GM20431 (cell line): ENCODE measurements around the gene THRB.

Experiments
- in situ Hi-C: fragments of 300-500 bp; cut with MseI, MboI; formaldehyde crosslinking; loops from one replicate; pipeline ENCODE4 v1.15.0; 2020; ENCODE audit warnings: low sequenced_read_pairs; ENCODE audit not compliant: unreplicated experiment

Gene THRB

GRCh38 chr3:24253336-24253735, 241.3 kb downstream of the THRB start:
- in situ Hi-C loops, result no loop called here

GRCh38 chr3:24249523-24249922, 245.1 kb downstream of the THRB start:
- in situ Hi-C loops, result loop anchor here (10.0 to 25.0 kb wide), 2 partner anchors 245 to 362 kb away; no protein-coding TSS in a partner anchor

GRCh38 chr3:24245056-24245455, 249.6 kb downstream of the THRB start:
- in situ Hi-C loops, result loop anchor here (10.0 to 25.0 kb wide), 2 partner anchors 240 to 358 kb away; no protein-coding TSS in a partner anchor

GRCh38 chr3:24244491-24244890, 250.2 kb downstream of the THRB start:
- in situ Hi-C loops, result loop anchor here (10.0 to 25.0 kb wide), 2 partner anchors 240 to 357 kb away; no protein-coding TSS in a partner anchor

GRCh38 chr3:24242012-24242698, 252.5 kb downstream of the THRB start:
- in situ Hi-C loops, result loop anchor here (10.0 to 25.0 kb wide), 2 partner anchors 237 to 355 kb away; no protein-coding TSS in a partner anchor

- in situ Hi-C loops, result loop anchor here (10.0 to 25.0 kb wide), 2 partner anchors 236 to 353 kb away; no protein-coding TSS in a partner anchor
Measured at GRCh38 chr3:24240306-24240705, 254.3 kb downstream of the THRB start.

GRCh38 chr3:24237971-24238706, 256.5 kb downstream of the THRB start:
- in situ Hi-C loops, result loop anchor here (25.0 kb wide), 1 partner anchor 351 kb away; no protein-coding TSS in a partner anchor

- in situ Hi-C loops, result loop anchor here (25.0 kb wide), 1 partner anchor 348 kb away; no protein-coding TSS in a partner anchor
Measured at GRCh38 chr3:24235121-24235520, 259.5 kb downstream of the THRB start.

- in situ Hi-C loops, result loop anchor here (25.0 kb wide), 1 partner anchor 345 kb away; no protein-coding TSS in a partner anchor
Measured at GRCh38 chr3:24232784-24233183, 261.9 kb downstream of the THRB start.

GRCh38 chr3:24229468-24230221, 265.0 kb downstream of the THRB start:
- in situ Hi-C loops, result loop anchor here (25.0 kb wide), 1 partner anchor 342 kb away; no protein-coding TSS in a partner anchor

- in situ Hi-C loops, result loop anchor here (25.0 kb wide), 1 partner anchor 340 kb away; no protein-coding TSS in a partner anchor
Measured at GRCh38 chr3:24227635-24228034, 267.0 kb downstream of the THRB start.

GRCh38 chr3:24226397-24226796, 268.3 kb downstream of the THRB start:
- in situ Hi-C loops, result loop anchor here (25.0 kb wide), 1 partner anchor 339 kb away; no protein-coding TSS in a partner anchor

- in situ Hi-C loops, result loop anchor here (25.0 kb wide), 1 partner anchor 338 kb away; no protein-coding TSS in a partner anchor
Measured at GRCh38 chr3:24225385-24225950, 269.2 kb downstream of the THRB start.

- in situ Hi-C loops, result loop anchor here (25.0 kb wide), 1 partner anchor 338 kb away; no protein-coding TSS in a partner anchor
Measured at GRCh38 chr3:24224666-24225384, 269.8 kb downstream of the THRB start.

GRCh38 chr3:24222165-24222805, 272.4 kb downstream of the THRB start:
- in situ Hi-C loops, result no loop called here

GRCh38 chr3:24220859-24221657, 273.6 kb downstream of the THRB start:
- in situ Hi-C loops, result no loop called here

GRCh38 chr3:24215502-24215901, 279.1 kb downstream of the THRB start:
- in situ Hi-C loops, result no loop called here

- in situ Hi-C loops, result no loop called here
Measured at GRCh38 chr3:24211381-24211780, 283.3 kb downstream of the THRB start.
